Mesothelial cell of epicardium (in vitro differentiated cells): ENCODE data around the gene ASAP2. TPM values are rescaled to one million over a fixed set of nuclear protein-coding genes. Genes with fewer than 3 reads are reported as not detected.

Experiments used
- DNase-seq, 2 experiments: peaks; one replicate each; pipeline ENCODE4 v3.0.0; 2021; ENCODE audit warnings: low spot score in 2 of 2; ENCODE audit not compliant: unreplicated experiment in 2 of 2
- H3K27ac Mint-ChIP-seq: 2 replicates; pipeline ENCODE4 v1.8.0; 2021; ENCODE audit warnings: mixed read lengths
- H3K27me3 Mint-ChIP-seq: 2 replicates; pipeline ENCODE4 v1.8.0; 2021; ENCODE audit warnings: low read depth, mixed read lengths
- H3K36me3 Mint-ChIP-seq: 2 replicates; pipeline ENCODE4 v1.8.0; 2021; ENCODE audit warnings: mixed read lengths
- H3K4me1 Mint-ChIP-seq: 2 replicates; pipeline ENCODE4 v1.8.0; 2021; ENCODE audit warnings: mixed read lengths
- H3K4me3 Mint-ChIP-seq: 2 replicates; pipeline ENCODE4 v1.8.0; 2021; ENCODE audit warnings: mild to moderate bottlenecking, moderate library complexity, mixed read lengths
- H3K9me3 Mint-ChIP-seq: 2 replicates; pipeline ENCODE4 v1.8.0; 2021; ENCODE audit warnings: mixed read lengths
- total RNA-seq: library from RNA; stranded (reverse); gene quantifications from 3 replicates; pipeline ENCODE4 v1.2.1, GENCODE V29; 2021
- TF ChIP-seq, protein P1 (sequence below): fragments of 200-600 bp; sonication (generic); IDR thresholded peaks from one replicate; pipeline ENCODE4 v1.5.0; 2021; ENCODE audit warnings: antibody characterized with exemption; ENCODE audit not compliant: unreplicated experiment

ASAP2 gene
- total RNA-seq, 1 donor from 2014 or later: 25.8 TPM

DNA sequence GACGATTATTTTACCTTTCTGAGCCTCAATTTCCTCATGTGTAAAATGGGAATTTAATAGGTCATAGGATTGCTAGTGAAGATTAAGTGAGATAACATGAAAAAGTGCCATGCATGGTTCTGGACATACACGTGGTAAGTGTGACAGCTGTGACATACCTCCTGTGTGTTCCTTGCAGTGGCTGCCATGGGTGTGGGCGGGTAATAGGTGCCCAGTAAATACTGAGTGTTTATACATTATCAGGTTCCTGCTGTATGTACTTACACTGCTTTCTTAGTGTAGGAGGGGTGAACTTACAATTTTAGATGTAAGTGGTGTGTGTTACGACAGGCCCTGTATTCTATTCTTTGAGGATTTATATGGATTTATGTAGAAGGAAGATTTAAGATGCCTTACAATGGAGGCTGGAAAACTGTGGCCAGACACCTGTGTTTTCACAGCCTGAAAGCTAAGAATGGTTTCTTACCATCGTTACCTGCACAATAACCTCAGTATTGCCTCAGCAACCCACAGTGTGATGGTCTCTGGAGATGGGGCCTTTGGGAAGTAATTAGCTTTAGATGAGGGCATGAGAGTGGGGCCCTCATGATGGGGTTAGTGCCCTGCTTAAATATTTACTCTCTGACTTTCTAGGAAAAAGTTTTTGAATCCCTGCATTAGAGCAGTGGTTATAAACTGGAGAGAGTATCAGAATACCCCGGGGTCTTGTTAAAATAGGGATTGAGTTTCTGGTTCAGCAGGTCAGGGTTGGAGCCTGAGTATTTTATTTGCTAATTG, 78.1 kb downstream of the ASAP2 start:
- Mint-ChIP-seq H3K4me3 (no peak overlapping the region), H3K4me1 (no peaks in the 10 kb centered on the region), H3K9me3 (no peaks in the 10 kb centered on the region), H3K27me3 (no peaks in the 10 kb centered on the region), H3K27ac (no peak overlapping the region), H3K36me3 (peaks cover 12% of the 10 kb centered on the region)
- TF ChIP-seq, protein P1, sequence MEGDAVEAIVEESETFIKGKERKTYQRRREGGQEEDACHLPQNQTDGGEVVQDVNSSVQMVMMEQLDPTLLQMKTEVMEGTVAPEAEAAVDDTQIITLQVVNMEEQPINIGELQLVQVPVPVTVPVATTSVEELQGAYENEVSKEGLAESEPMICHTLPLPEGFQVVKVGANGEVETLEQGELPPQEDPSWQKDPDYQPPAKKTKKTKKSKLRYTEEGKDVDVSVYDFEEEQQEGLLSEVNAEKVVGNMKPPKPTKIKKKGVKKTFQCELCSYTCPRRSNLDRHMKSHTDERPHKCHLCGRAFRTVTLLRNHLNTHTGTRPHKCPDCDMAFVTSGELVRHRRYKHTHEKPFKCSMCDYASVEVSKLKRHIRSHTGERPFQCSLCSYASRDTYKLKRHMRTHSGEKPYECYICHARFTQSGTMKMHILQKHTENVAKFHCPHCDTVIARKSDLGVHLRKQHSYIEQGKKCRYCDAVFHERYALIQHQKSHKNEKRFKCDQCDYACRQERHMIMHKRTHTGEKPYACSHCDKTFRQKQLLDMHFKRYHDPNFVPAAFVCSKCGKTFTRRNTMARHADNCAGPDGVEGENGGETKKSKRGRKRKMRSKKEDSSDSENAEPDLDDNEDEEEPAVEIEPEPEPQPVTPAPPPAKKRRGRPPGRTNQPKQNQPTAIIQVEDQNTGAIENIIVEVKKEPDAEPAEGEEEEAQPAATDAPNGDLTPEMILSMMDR: no peak
- no peak for DNase-seq

DNA sequence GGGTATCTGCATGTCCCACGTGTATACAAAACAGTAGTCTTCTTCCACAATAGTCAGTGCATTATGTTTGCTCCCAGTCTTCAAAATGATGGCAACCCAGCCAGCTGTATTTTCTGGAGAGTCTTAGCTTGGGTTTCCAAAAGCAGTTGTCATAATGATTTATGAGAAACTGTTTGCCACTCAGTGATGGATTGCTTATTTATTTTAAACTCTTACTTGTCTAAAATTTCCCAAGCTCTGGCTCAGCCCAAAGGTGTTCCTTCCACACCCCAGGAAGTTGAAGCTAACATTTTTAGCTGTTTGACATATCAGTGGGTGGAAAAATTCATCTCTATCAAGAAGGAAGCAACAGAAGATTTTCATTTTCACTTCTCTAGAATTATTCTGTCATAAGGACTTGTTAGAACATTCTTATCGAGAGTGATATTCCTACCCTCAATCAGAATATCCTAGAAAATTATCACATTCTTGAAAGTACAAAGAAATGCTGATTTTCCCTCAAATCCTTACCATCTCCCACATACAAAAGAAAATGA, 78.8 kb downstream of the ASAP2 start:
- no peak overlapping the region for H3K4me3 Mint-ChIP-seq
- H3K4me1 Mint-ChIP-seq: no peaks in the 10 kb centered on the region
- H3K9me3 Mint-ChIP-seq: no peaks in the 10 kb centered on the region
- H3K27ac Mint-ChIP-seq: no peak overlapping the region
- H3K27me3 Mint-ChIP-seq: no peaks in the 10 kb centered on the region
- DNase-seq: no peak
- TF ChIP-seq, protein P1: no peak
- H3K36me3 Mint-ChIP-seq: peaks cover 12% of the 10 kb centered on the region

DNA sequence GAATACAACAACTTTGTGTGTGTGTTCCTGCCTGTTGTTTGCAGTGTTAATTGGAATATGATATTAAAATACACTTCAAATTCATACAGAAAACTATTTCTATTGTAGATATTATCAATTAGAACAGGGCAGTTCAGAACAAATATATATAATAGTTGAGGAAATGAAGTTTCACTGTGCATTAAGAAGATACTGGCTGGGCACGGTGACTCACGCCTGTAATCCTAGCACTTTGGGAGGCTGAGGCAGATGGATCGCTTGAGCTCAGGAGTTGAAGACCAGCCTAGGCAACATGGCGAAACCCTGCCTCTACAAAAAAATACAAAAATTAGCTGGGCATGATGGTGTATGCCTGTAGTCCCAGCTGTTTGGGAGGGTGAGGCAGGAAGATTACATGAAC, 79.3 kb downstream of the ASAP2 start:
- no peak for DNase-seq
- peaks cover 12% of the 10 kb centered on the region for H3K36me3 Mint-ChIP-seq

DNA sequence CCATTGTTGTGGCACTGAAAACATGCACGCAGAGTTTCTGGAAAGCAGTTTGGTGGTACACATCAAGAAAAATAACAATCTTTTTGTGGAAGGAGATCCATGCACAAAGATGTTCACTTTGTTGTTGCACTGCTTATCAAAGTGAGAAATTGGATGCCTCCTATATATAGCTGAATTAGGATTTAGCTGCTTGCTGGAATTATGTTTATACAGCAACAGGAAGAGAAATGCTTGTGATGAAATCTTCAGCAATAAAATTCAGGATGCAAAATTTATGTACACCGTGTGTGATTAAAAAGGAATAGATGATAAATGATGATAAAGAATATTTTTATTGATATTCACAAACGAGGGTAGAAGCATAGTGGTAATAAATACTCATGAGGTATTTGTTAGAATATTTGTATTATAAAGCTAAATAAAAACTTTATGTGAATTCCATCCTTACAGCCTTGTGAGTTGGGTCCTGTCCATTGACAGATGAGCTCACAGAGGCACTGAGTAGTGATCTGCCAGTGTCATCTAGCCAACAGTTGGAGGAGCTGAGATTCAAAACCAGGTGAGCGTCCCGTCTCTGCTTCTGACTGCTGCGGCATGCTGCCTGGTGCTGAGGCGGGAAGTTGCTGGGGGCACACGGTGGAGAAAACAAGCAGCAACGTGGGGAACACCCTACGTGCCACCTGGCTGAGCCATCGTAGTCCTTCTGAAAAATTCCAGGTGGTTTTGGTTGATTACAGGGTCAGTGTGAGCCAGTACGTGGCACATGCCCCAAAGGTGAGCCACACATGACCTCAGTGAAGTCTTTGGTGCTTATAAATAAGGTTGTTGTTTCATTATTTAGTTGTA, 80.2 kb downstream of the ASAP2 start:
- no peak overlapping the region for H3K4me3 Mint-ChIP-seq
- peaks cover 3% of the 10 kb centered on the region for H3K4me1 Mint-ChIP-seq
- no peaks in the 10 kb centered on the region for H3K9me3 Mint-ChIP-seq
- H3K36me3 Mint-ChIP-seq: peaks cover 12% of the 10 kb centered on the region
- DNase-seq: no peak
- no peaks in the 10 kb centered on the region for H3K27me3 Mint-ChIP-seq
- H3K27ac Mint-ChIP-seq: no peak overlapping the region
- TF ChIP-seq, protein P1: no peak

More for the DNA sequence above, 79.3 kb downstream of the ASAP2 start:
- TF ChIP-seq, protein P1: no peak
- no peak overlapping the region for H3K4me3 Mint-ChIP-seq
- no peaks in the 10 kb centered on the region for H3K27me3 Mint-ChIP-seq
- no peaks in the 10 kb centered on the region for H3K9me3 Mint-ChIP-seq
- no peaks in the 10 kb centered on the region for H3K4me1 Mint-ChIP-seq
- H3K27ac Mint-ChIP-seq: no peak overlapping the region

DNA sequence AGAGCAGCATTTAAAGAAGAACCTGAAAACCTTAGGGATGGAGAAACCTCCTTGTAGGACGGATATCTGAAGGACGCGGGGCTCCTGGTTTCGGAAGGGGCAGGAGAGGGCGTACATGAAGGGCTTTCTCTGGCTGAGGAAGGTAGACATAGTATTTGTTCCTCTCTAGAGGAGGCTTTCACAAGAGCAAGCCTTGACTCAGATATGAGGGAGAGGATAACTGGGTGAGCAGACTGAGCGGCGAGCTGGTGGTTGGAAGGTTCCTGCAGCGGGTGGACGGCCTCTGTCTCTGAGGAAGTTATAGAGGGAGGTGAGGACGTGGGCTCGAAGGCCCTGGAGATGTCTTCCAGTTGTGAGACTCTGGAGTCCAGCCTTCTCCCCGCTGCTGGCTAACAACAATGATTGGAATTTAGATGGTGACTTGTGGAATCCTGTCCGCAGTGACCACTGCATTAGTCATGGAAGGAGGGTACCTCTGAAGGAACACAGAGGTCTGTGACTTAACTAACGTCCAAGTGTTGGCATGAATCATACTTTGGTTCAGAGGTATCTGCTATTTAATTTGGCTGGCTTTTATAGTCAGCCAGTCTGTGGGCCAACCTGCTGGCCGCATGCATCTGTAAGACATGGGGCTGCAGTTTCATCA, 80.9 kb downstream of the ASAP2 start:
- Mint-ChIP-seq H3K4me1 (peaks cover 3% of the 10 kb centered on the region), H3K4me3 (no peak overlapping the region), H3K9me3 (no peaks in the 10 kb centered on the region), H3K27ac (no peak overlapping the region), H3K36me3 (peaks cover 12% of the 10 kb centered on the region), H3K27me3 (no peaks in the 10 kb centered on the region)
- TF ChIP-seq, protein P1: no peak
- DNase-seq: no peak
